NK-92 treated with Interleukin-12 subunit alpha and Interleukin-12 subunit beta, amount 100 ng/mL, for 24 hours (cell line): ENCODE measurements around the gene PPP1CA.
"Not testable (repeated sequence)": the region's sequence is repeated elsewhere in the genome, so short reads cannot be mapped to it uniquely, and the experiment has no call there.

Source experiments
- DNase-seq: peaks from one replicate; lab custom pipeline; 2025; lab: John Stamatoyannopoulos, UW

Gene PPP1CA

GRCh38 chr11:67434395-67434881 lies 32.8 kb upstream of the PPP1CA start:
- no peak for DNase-seq

GRCh38 chr11:67433536-67434394 lies 32.1 kb upstream of the PPP1CA start:
- DNase-seq: no peak

GRCh38 chr11:67432655-67433349 lies 31.1 kb upstream of the PPP1CA start:
- DNase-seq: no peak

- no peak for DNase-seq
Measured at GRCh38 chr11:67431346-67432249, 29.9 kb upstream of the PPP1CA start.

- DNase-seq: no peak
Measured at GRCh38 chr11:67429722-67430121, 28.1 kb upstream of the PPP1CA start.

GRCh38 chr11:67429038-67429668 lies 27.5 kb upstream of the PPP1CA start:
- DNase-seq: no peak

GRCh38 chr11:67428052-67429001 lies 26.7 kb upstream of the PPP1CA start, which contains the start of gene RPS6KB2:
Gene RPS6KB2 (plus strand): TSS chr11:67428494. CDS start chr11:67428546, 52 bp downstream.
- DNase-seq: peak; percentile 95

- not testable (repeated sequence) for DNase-seq
Measured at GRCh38 chr11:67427364-67427859, 25.8 kb upstream of the PPP1CA start.

GRCh38 chr11:67423891-67424613 lies 22.4 kb upstream of the PPP1CA start:
- DNase-seq: no peak

GRCh38 chr11:67423466-67423865 lies 21.8 kb upstream of the PPP1CA start:
- no peak for DNase-seq

- no peak for DNase-seq
Measured at GRCh38 chr11:67422891-67423290, 21.2 kb upstream of the PPP1CA start.

GRCh38 chr11:67421430-67422031 lies 19.9 kb upstream of the PPP1CA start:
- DNase-seq: no peak

GRCh38 chr11:67420646-67421429 lies 19.2 kb upstream of the PPP1CA start:
- peak; percentile 97 for DNase-seq

- no peak for DNase-seq
Measured at GRCh38 chr11:67420147-67420645, 18.5 kb upstream of the PPP1CA start.

GRCh38 chr11:67419325-67420049 lies 17.8 kb upstream of the PPP1CA start:
- no peak for DNase-seq

- DNase-seq: no peak
Measured at GRCh38 chr11:67418476-67419281, 17.0 kb upstream of the PPP1CA start.
